K562 (cell line): Measurements from ENCODE around the gene HBP1.

Experiments used
- CEBPB ChIP-seq: fragments of 450-650 bp; IDR thresholded peaks from 2 replicates; pipeline ENCODE4 v1.6.1; 2016; ENCODE audit warnings: missing genetic modification characterization, missing compliant biosample characterization
- ELF1 ChIP-seq: fragments of 200-800 bp; sonication (Bioruptor generic); IDR thresholded peaks from 2 replicates; pipeline ENCODE4 v1.6.1; 2016; ENCODE audit warnings: missing genetic modification characterization, missing compliant biosample characterization
- ELF4 ChIP-seq: fragments of 450-650 bp; formaldehyde crosslinking; IDR thresholded peaks from 2 replicates; pipeline ENCODE4 v1.4.0; 2022; ENCODE audit warnings: missing genetic modification characterization
- ELK1 ChIP-seq: sonication (generic); formaldehyde crosslinking; IDR thresholded peaks from 2 replicates; pipeline ENCODE4 v1.8.1; 2022; ENCODE audit warnings: missing genetic modification reagents
- HNRNPUL1 ChIP-seq: fragments of 200-400 bp; formaldehyde crosslinking; IDR thresholded peaks from 2 replicates; pipeline ENCODE4 v1.6.1; 2017; ENCODE audit warnings: low read length
- KAT7 ChIP-seq: sonication (generic); formaldehyde crosslinking; IDR thresholded peaks from 2 replicates; pipeline ENCODE4 v1.8.0; 2022; ENCODE audit warnings: missing genetic modification reagents, mild to moderate bottlenecking, borderline replicate concordance

- TF ChIP-seq KAT7 (CRISPR knock-in tag) (no peak), ELF4 (CRISPR knock-in tag) (no peak), HNRNPUL1 (no peak), ELK1 (no peak), ELF1 (no peak), CEBPB (no peak)
Measured at GRCh38 chr7:107181172-107181571, 12.4 kb downstream of the HBP1 start.
